HG03521 (cell line): ENCODE results near the gene GPATCH8.
"Not testable (repeated sequence)": the region's sequence is repeated elsewhere in the genome, so short reads cannot be mapped to it uniquely, and the experiment has no call there.

Experiments used
- ATAC-seq: cut with Tn5 transposase; IDR thresholded peaks from one replicate; pipeline ENCODE4 v1.9.1; 2021; ENCODE audit warnings: mild to moderate bottlenecking, moderate library complexity; ENCODE audit not compliant: unreplicated experiment

GPATCH8 gene

DNA sequence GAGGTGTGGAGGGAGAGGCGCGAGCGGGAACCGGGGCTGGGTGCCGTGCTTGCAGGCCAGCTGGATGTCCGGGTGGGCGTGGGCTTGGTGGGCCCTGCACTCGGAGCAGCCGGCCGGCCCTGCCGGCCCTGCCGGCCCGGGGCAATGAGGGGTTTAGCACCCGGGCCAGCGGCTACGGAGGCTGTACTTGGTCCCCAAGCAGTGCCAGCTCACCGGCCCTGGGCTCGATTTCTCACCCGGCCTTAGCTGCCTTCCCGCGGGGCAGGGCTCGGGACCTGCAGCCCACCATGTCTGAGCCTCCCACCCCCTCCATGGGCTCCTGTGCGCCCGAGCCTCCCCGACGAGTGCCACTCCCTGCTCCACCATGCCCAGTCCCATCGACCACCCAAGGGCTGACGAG is 24.7 kb upstream of the GPATCH8 start:
- ATAC-seq = no peak

DNA sequence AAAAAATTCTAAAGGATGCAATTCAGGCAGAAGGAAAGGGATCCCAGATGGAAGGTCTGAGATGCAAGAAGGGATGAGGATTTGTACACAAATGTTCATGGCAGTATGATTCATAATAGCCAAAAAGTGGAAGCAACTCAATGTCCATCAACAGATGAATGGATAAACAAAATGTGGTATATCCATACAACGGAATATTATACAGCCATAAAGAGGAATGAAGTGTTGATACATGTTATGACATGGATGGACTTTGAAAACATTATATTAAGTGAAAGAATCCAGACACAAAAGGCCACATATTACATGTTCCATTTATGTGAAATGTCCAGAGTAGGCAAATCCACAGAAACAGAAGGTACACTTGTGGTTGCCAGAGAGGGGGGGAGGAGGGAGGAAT is 23.9 kb upstream of the GPATCH8 start:
- ATAC-seq = no peak

DNA sequence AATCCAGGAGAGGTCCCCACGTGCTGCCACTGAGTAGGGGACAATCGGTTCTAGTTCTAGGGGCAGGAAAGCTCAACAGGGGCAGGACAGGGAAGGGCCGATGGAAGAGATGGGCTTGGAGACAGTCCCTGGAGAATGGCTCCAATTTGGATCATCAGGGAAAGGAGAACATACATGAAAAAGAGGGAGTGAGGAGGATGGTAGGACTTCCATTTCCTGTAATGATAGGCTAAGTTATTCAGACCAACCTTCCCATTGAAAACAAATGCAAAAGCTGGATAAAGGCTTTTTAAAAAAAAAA is 20.4 kb upstream of the GPATCH8 start:
- ATAC-seq = no peak

DNA sequence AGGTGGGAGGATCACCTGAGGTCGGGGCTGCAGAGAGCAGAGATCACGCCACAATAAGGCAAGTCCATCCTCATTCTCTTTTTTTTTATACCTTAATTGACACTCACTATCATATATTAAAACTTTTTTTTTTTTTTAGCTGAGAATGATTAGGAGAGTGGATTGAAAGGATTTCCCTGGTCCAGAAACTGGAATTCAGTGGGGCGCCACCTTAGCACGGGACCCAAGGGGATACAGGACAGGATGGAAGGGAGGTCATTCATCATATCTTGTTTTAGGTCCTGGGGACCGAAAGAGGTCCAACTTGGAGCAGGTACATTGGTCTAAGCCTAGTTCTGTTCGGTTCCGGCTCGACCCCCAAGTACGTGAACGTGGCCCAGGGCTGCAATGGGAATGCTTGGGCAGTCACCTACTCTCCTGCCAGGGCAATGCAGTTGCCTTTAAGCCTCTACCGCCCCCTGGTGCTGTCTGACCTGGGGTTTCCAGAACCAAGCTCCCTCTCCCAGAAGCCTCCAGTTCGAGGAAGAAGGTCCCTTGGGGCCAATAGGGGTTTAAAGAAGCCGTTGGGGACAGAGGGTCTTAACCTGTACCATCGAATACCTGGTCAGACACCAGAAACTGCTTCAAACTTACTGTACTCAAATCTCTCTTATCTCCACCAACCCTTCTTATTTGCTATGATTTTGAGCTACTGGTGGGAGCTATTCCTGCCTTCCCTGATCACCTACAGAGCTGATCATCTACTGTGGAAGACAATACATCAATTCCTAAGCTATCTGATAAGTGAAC is 19.9 kb upstream of the GPATCH8 start:
- ATAC-seq = no peak

DNA sequence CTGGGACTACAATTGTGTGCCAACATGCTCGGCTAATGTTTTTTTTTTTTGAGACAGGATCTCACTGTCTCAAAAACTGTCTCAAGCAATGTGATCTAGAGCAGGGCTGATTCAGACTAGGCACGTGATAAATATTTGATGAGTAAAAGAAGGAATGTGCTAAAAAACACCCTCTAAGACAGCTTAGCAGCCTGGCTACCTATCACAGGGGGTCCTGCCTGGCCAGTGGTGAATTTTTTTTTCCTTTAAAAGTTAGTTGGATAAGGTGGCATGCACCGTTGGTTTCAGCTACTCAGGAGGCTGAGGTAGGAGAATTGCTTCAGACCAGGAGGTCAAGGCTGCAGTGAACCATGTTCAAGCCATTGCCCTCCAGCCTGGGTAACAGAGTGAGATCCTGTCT is 14.8 kb upstream of the GPATCH8 start:
- no peak for ATAC-seq

DNA sequence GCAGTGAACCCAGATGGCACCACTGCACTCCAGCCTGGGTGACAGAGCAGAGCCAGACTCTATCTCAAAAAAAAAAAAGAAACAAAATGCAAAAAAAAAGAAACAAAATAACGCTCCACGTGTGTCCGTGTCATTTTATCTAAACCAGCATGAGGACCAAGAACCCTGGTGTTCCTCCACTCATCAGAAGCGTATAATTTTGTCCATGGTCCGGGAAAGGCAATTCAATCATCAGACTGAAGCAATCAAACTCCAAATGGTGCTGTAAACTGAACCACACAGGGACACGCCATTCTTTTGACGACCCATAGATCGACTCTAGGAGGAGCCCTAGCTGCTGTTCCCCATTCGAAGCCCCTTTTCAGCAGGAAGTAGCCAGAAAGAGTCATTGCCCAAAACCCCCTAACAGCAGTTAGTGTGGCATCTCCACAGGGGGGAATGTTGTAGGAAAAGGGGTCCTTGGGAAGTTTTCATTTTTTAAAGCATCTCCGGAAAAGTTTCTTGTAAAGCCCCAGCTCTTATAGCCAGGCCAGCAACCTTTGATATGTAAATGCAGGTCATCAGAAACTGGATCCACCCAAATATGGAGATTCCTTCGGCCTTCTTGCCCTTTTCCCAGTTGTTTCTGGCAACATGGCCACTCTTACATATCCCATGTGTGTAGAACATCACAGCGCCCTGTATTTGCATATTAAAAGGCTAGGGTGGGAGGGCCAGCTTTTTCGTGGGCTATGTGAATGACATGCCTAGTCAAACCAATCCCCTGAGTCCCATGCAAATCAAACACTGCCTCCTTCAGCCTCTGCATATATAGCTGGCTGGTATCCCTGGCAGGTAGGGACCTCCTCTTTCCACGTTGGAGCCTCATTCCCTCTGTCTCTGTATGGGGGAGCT is 8.3 kb upstream of the GPATCH8 start:
- ATAC-seq = not testable (repeated sequence)

DNA sequence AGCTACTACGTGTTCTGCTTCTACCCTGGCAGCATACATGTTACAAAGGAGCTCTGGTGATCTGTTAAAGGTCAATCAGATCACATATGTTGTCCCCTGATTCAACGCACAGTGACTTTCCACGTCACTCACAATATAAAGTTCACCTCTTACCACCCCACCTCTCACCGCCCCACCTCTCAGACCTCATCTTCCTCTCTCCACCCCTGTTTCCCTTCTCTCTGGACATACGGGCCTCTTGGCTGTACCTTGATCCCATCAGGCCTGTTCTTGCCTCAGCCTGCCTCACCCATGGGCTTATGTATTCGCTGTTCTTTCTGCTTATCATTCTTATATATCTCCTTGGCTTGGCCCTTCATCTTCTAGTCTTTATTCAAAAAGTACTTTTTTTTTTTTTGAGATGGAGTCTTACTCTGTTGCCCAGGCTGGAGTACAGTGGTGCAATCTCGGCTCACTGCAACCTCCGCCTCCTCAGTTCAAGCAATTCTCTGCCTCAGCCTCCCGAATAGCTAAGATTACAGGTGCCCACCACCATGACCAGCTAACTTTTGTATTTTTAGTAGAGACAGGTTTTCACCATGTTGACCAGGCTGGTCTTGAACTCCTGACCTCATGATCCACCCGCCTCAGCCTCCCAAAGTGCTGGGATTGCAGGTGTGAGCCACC is 3.9 kb upstream of the GPATCH8 start:
- not testable (repeated sequence) for ATAC-seq

DNA sequence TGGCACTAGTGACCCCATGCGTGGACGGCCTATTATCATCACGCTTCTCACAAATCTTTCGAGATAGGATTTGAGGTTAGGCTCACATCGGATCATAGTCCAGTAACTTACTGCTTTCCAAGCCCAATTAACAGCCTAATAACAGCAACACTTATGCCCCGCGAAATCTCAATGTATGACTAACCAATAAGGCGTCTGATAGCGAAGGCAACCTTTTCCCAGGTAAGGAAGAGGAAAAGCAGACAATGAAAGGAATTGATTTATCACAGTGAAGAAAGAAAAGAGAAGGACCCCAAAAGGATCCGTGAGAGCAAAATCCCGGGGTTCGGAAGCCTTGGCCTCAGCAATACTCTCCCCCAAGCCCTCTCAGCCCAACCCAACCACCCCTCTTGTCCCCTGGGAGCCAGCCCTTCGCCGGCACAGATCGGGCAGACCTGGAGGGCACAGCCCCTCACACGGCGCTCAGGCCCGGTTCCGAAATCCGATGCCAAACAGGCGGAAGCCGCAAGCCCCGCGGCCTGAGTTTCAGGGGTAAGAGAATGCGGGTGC is 534 bp downstream of the GPATCH8 start:
- no peak for ATAC-seq

DNA sequence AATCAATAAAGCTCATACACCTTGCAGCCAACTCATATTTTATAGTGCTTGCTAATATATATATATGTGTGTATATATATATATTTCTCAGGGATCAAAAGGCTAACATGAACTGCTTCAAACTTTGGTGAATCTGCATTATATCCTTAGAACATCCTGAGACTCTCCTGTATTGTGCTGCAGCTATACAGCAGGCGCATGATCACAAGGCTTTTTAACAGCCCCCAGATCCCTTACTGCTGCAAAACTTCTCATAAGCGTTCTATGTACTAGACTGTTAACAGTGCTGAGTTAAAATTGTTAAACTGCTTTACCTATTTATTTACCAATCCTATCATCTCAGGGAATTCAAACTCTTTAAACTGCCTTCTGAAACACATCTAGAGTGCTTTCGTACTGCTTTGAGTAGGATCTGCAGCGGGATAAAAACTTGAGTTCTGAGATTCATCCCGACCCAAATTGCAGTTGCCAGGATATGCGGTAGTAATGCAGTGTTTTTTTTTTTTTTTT is 1.3 kb downstream of the GPATCH8 start:
- ATAC-seq = no peak

DNA sequence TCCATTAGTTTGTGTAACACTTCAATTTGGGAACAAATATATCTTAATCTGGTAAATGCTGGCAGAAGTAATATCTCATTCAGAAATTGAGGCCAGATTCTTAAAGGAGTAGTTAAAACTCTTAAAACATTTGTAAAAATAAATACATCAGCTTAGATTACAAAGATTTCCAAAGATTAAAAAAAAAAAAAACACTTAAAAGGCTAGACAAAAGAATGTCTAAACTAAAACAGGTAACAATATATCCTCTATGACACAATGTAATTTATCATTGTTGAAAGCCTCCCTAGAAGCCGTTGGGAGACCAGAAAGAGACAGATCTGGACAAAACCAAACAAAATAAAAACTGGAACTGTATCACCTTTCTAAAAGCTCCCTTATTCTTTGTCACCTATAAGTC is 3.5 kb downstream of the GPATCH8 start:
- ATAC-seq = no peak

DNA sequence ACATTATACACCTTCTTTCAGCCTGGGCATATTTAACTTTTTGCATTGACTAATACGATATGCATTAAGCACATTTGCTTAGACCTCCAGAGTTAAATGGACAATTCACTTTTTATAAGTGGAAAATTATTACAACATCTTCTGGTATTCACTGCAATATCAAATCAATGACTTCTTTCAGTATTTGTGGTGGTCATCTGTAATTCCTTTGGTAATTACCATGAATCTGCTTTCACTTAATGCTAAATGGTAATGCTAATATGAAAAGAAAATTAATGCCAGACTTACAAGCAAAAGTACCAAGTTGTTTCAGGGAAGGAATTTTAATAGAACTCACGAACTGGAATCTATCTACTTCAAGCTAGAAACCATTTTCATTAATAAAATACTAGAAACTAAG is 6.4 kb downstream of the GPATCH8 start:
- ATAC-seq = no peak

DNA sequence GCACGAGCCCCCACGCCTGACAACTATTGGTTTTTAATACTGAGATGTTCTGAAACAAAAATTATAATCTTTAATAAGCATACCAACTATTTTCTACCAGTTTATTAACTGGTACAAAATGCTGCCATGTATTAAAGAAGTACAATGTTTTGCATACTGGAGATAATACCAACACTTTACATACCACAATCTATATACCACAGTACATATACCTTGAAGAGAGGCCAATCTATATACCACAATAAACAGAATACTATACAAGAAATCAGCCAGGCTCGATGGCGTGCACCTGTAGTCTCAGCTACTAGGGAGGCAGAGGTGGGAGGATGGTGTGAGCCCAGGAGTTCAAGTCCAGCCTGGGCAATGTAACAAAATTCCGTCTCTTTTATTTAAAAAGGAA is 9.9 kb downstream of the GPATCH8 start:
- no peak for ATAC-seq

DNA sequence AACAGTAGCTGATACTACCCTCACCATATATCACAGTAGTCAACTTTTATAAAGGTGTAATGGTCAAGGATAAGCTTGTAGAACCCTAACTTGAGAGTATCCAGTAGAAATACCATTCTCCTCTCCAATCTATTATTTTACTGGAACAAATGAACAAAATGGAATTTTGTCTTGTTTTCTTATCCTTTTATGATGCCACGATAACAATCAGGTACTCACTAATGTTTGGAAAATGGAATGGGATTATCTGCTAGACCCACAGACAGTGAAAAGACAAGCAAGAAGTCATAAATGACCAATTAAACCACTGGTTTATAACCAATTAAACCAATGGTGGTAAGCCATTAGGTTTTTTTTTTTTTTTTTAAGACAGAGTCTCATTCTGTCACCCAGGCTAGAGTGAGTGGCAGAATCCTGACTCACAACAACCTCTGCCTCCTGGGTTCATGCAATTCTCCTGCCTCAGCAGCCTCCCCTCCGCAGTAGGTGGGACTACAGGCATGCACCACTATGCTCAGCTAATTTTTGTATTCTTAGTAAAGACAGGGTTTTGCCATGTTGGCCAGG is 10.4 kb downstream of the GPATCH8 start:
- no peak for ATAC-seq

DNA sequence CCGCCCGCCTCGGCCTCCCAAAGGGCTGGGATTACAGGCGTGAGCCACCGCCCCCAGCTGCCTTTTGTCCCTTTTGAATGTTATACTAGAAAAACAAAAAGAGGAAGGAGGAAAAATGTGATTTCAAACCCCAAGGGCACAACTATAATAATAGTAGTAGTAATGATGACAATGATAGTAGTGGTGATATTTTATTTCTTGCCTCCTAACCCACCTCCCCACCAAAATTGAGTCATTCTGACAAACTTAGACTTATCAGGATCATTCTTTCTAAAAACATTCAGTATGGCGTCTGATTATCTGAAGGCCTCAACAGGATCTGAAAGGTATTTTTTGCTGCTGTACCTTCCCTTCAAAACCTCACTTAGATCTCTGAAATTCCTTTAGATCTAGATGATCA is 13.6 kb downstream of the GPATCH8 start:
- ATAC-seq = no peak

DNA sequence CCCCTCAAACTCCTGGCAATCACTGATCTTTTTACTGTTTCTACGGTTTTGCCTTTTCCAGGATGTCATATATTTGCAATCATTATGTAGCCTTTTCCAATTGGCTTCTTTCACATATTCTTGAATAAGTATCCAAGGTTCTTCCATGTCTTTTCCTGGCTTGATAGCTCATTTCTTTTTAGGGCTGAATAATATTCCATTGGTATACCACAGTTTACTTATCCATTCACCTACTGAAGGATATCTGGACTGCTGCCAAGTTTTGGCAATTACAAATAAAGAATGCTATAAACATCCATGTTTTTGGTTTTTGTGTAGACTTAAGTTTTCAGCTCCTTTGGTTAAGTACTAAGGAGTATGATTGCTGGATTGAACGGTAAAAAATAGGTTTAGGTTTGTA is 16.0 kb downstream of the GPATCH8 start:
- no peak for ATAC-seq

DNA sequence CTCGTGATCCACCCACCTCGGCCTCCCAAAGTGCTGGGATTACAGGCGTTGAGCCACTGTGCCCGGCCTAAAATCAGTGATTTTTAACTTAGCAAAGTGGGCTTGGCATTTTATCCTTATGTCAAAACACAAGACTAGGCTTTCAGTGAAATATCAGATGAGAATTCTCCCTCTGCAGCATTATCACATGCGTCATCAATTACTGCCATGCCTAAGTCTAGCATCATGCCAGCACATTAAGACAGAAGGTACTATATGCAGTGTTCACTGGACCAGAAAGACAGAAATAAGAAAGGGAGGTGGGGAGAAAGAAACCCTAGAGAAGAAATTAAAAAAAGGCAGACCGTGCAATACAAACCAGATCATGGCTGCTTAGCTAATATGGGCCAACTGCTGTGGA is 29.8 kb downstream of the GPATCH8 start:
- ATAC-seq = no peak

DNA sequence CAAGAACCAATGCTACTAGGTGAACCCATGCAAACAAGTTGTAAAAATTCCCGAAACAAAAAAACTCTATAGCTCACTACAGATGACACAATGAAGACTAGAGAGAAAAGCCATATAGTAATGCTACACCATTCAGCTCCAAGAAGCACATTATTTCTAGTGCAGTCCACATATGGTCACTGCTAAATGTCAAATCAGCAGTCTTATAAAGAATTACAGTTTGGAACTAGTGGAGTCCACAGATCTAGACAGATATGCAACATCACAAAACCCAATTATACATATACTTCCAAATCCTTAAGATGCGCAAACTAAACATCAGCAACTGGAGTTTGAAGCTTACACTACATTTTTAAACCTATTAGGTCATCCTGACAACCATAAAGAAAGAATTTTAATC is 33.5 kb downstream of the GPATCH8 start:
- no peak for ATAC-seq

DNA sequence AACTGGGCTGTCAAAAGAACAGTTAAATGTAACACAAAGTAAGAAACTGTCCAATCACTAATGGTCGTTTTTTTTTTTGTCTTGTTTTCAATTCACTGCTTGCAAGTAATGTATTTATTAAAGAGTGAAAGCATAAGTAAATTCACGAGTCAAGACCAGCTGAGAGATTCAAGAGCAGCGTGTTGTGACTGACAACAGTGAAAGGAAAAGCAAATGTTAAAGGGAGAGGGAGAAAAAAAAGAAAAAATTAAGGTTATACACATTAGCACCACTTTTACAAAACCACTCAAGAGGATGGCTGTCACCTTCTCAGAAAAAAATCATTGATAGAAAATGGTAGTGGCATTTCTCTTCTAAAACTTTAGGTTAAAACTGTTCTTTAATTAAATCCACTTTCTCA is 36.1 kb downstream of the GPATCH8 start:
- no peak for ATAC-seq

DNA sequence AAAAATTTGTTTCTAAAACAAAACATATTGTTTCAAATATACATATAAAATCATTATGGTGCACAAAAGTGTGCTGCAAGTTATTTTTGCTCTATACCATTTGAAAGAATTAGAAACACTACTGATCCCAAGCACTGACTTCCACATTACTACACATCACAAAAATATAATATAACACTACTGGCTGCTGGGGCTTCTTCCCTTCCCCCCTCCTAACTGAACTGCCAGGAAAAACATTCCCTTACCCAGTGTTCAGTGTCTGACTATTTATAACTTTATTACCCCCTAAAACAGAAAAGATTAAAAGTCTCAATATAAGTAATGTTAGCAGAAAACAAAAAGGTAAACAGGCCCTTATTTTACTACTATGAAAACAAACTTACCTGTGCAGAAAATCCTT is 36.9 kb downstream of the GPATCH8 start:
- no peak for ATAC-seq

DNA sequence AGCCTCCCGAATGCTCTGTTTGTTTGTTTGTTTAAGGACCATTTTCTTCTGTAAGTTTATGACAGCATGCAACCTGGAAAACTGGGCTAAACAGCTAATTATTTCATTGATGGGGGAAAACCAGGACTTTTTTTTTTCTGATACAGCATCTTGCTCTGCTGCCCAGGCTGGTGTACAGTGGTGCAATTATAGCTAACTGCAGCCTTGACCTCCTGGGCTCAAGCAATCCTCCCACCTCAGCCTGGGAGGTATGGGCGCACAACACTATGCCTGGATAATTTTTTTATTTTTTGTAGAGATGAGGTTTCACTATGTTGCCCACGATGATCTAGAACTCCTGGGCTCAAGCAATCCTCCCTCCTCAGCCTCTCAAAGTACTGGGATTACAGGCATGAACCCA is 37.3 kb downstream of the GPATCH8 start:
- no peak for ATAC-seq

DNA sequence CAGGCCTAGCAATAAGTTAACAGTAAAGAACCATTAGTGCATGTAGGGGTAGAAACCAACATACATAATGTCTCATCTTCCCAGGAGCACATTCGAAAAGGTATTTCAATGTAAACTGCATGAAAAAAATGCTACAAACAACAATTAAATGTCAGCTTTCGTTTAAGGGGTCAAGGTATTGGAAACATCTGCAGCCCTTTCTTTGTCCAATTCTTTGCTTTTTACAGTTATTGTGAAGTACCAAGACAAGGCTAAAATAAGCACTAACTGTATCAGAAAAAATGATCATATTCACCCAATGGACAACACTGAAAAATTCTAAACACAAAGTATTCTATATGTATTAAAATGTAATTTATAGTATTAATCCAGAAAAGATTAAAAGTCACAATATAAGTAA is 37.9 kb downstream of the GPATCH8 start:
- ATAC-seq = no peak
